ENCODE results near the gene PPP1R36. TPM values are rescaled to one million over a fixed set of nuclear protein-coding genes. Genes with fewer than 3 reads are reported as not detected.

Gene PPP1R36
- not detected for polyA plus RNA-seq

GRCh38 chr14:64549791-64550620 lies at the start of gene PPP1R36:
TSS of gene PPP1R36 (plus strand) at chr14:64549961. CDS start at chr14:64549998, 37 bp downstream.
- peaks cover 0 to 7% (median 5%) of the 10 kb centered on the region in 3 donors for H3K4me1 Mint-ChIP-seq
- H3K36me3 Mint-ChIP-seq = no peaks in the 10 kb centered on the region
- H3K27me3 Mint-ChIP-seq = peaks cover 13% of the 10 kb centered on the region
- H3K27ac Mint-ChIP-seq = peak within 1 kb of the TSS in 1 of 3 donors; percentile 44
- no peaks in the 10 kb centered on the region for H3K9me3 Mint-ChIP-seq
- peak within 1 kb of the TSS; percentile 73 to 93 (median 80) for H3K4me3 Mint-ChIP-seq

- peaks cover 0 to 2% (median 0%) of the 10 kb centered on the region in 3 donors for H3K9me3 Mint-ChIP-seq
Observed at GRCh38 chr14:64500088-64500487, 49.7 kb upstream of the PPP1R36 start.

GRCh38 chr14:64501411-64502171 lies 48.2 kb upstream of the PPP1R36 start:
- Mint-ChIP-seq H3K4me3 (peak overlapping the region; percentile 96 to 100 (median 98)), H3K27ac (peak overlapping the region; percentile 98 to 100 (median 98)), H3K36me3 (peaks cover 2% of the 10 kb centered on the region), H3K4me1 (peaks cover 40 to 43% (median 41%) of the 10 kb centered on the region in 3 donors), H3K27me3 (no peaks in the 10 kb centered on the region), H3K9me3 (peaks cover 0 to 2% (median 0%) of the 10 kb centered on the region in 3 donors)

More at GRCh38 chr14:64500088-64500487, 49.7 kb upstream of the PPP1R36 start:
- H3K4me1 Mint-ChIP-seq = peaks cover 31 to 35% (median 33%) of the 10 kb centered on the region in 3 donors
- H3K36me3 Mint-ChIP-seq = peaks cover 2% of the 10 kb centered on the region
- no peaks in the 10 kb centered on the region for H3K27me3 Mint-ChIP-seq
- H3K27ac Mint-ChIP-seq = peak overlapping the region; percentile 86 to 100 (median 98)
- H3K4me3 Mint-ChIP-seq = peak overlapping the region; percentile 28 to 80 (median 45)

- Mint-ChIP-seq H3K27ac (peak overlapping the region; percentile 98 to 100 (median 98)), H3K36me3 (no peaks in the 10 kb centered on the region), H3K4me1 (peaks cover 44 to 47% (median 46%) of the 10 kb centered on the region in 3 donors), H3K9me3 (peaks cover 0 to 2% (median 0%) of the 10 kb centered on the region in 3 donors), H3K4me3 (peak overlapping the region; percentile 96 to 100 (median 98)), H3K27me3 (no peaks in the 10 kb centered on the region)
Observed at GRCh38 chr14:64502456-64502855, 47.3 kb upstream of the PPP1R36 start.

- H3K36me3 Mint-ChIP-seq = no peaks in the 10 kb centered on the region
- no peaks in the 10 kb centered on the region for H3K27me3 Mint-ChIP-seq
- H3K4me1 Mint-ChIP-seq = peaks cover 48 to 49% (median 49%) of the 10 kb centered on the region in 3 donors
- H3K4me3 Mint-ChIP-seq = peak overlapping the region; percentile 96 to 100 (median 98)
- peaks cover 0 to 2% (median 0%) of the 10 kb centered on the region in 3 donors for H3K9me3 Mint-ChIP-seq
- peak overlapping the region; percentile 98 to 100 (median 98) for H3K27ac Mint-ChIP-seq
Observed at GRCh38 chr14:64502887-64503433, 46.8 kb upstream of the PPP1R36 start.

GRCh38 chr14:64503434-64504309 lies 46.1 kb upstream of the PPP1R36 start, which contains the start of gene ZBTB25:
TSS of gene ZBTB25 (minus strand) at chr14:64503838. CDS start at chr14:64490533, 13,305 bp downstream.
- H3K4me3 Mint-ChIP-seq = peak within 1 kb of the TSS; percentile 96 to 100 (median 98)
- no peaks in the 10 kb centered on the region for H3K27me3 Mint-ChIP-seq
- H3K27ac Mint-ChIP-seq = peak within 1 kb of the TSS; percentile 98 to 100 (median 100)
- peaks cover 0 to 2% (median 0%) of the 10 kb centered on the region in 3 donors for H3K9me3 Mint-ChIP-seq
- peaks cover 53 to 57% (median 53%) of the 10 kb centered on the region in 3 donors for H3K4me1 Mint-ChIP-seq
- H3K36me3 Mint-ChIP-seq = no peaks in the 10 kb centered on the region

- Mint-ChIP-seq H3K4me3 (peak within 1 kb of the TSS; percentile 96 to 99 (median 98)), H3K9me3 (peaks cover 0 to 2% (median 0%) of the 10 kb centered on the region in 3 donors), H3K4me1 (peaks cover 59 to 62% (median 60%) of the 10 kb centered on the region in 3 donors), H3K36me3 (no peaks in the 10 kb centered on the region), H3K27ac (peak within 1 kb of the TSS; percentile 98 to 100 (median 100)), H3K27me3 (no peaks in the 10 kb centered on the region)
Observed at GRCh38 chr14:64504310-64504896, 45.4 kb upstream of the PPP1R36 start, which contains the start of gene ZBTB1. TSS of gene ZBTB1 (plus strand) at chr14:64504770. CDS start at chr14:64521505, 16,735 bp downstream.

GRCh38 chr14:64504897-64505794 lies 44.6 kb upstream of the PPP1R36 start:
- peaks cover 0 to 2% (median 0%) of the 10 kb centered on the region in 3 donors for H3K9me3 Mint-ChIP-seq
- no peaks in the 10 kb centered on the region for H3K36me3 Mint-ChIP-seq
- H3K4me1 Mint-ChIP-seq = peaks cover 56 to 62% (median 58%) of the 10 kb centered on the region in 3 donors
- H3K4me3 Mint-ChIP-seq = peak overlapping the region; percentile 96 to 99 (median 97)
- no peaks in the 10 kb centered on the region for H3K27me3 Mint-ChIP-seq
- peak overlapping the region; percentile 98 to 100 (median 100) for H3K27ac Mint-ChIP-seq

- Mint-ChIP-seq H3K4me3 (peak overlapping the region; percentile 96 to 99 (median 97)), H3K4me1 (peaks cover 61 to 71% (median 67%) of the 10 kb centered on the region in 3 donors), H3K9me3 (peaks cover 0 to 2% (median 0%) of the 10 kb centered on the region in 3 donors), H3K27me3 (no peaks in the 10 kb centered on the region), H3K27ac (peak overlapping the region; percentile 97 to 100 (median 98)), H3K36me3 (no peaks in the 10 kb centered on the region)
Observed at GRCh38 chr14:64506721-64507120, 43.0 kb upstream of the PPP1R36 start.

GRCh38 chr14:64507376-64508156 lies 42.2 kb upstream of the PPP1R36 start:
- Mint-ChIP-seq H3K9me3 (peaks cover 0 to 2% (median 0%) of the 10 kb centered on the region in 3 donors), H3K4me1 (peaks cover 57 to 66% (median 63%) of the 10 kb centered on the region in 3 donors), H3K36me3 (no peaks in the 10 kb centered on the region), H3K27me3 (no peaks in the 10 kb centered on the region), H3K27ac (peak overlapping the region; percentile 97 to 100 (median 98)), H3K4me3 (peak overlapping the region; percentile 96 to 99 (median 97))

- no peaks in the 10 kb centered on the region for H3K36me3 Mint-ChIP-seq
- H3K27ac Mint-ChIP-seq = peak overlapping the region; percentile 74 to 100 (median 98)
- peak overlapping the region; percentile 51 to 99 (median 97) for H3K4me3 Mint-ChIP-seq
- H3K27me3 Mint-ChIP-seq = no peaks in the 10 kb centered on the region
- H3K4me1 Mint-ChIP-seq = peaks cover 55 to 69% (median 66%) of the 10 kb centered on the region in 3 donors
- peaks cover 0 to 2% (median 0%) of the 10 kb centered on the region in 3 donors for H3K9me3 Mint-ChIP-seq
Observed at GRCh38 chr14:64508215-64508776, 41.5 kb upstream of the PPP1R36 start.
